ENCODE measurements around the gene CCDC183.

CCDC183 gene

DNA sequence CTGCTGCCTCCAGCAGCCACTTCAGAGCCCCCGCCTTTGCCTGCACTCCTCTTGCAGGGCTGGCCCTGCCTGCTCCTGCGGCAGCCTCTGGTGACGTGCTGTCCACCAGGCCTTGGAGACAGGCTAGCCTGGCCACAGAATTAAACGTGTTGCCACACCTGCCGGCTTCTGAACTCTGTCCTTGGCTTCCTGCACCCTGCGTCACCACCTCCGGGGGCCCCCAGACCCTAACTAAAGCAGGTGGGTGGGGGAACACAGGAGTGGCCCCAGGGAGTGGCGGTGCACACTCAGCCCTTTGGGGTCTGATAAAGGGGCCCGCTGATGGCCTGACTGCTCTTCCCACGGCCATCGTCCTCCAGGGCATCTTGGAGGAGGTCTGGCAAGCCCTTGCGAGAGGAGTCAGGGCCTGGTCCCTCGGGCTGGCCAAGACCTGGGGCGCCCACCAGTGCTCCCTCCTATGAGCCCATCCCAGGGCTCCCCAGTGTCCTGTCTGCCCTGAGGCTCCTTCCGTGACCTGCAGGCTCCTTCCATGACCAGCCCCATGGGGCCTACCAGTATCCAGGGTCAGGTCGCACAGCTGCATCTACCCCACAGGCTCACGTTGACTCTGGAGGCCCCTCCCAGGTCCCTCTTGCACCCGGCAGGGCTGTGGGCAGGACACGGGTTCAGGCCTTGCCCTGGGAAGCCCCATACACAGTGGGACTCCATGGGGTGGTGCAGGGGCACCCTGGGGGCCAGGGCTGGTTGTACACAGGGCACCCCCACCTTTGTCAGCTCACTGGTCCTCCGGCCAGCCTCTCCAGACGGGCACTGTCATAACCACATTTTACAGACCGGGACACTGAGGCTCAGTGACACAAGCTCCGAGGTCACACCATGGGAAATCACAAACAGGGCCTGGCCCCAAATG lies 55.0 kb downstream of the CCDC183 start:
- DNase-seq, result no peak

DNA sequence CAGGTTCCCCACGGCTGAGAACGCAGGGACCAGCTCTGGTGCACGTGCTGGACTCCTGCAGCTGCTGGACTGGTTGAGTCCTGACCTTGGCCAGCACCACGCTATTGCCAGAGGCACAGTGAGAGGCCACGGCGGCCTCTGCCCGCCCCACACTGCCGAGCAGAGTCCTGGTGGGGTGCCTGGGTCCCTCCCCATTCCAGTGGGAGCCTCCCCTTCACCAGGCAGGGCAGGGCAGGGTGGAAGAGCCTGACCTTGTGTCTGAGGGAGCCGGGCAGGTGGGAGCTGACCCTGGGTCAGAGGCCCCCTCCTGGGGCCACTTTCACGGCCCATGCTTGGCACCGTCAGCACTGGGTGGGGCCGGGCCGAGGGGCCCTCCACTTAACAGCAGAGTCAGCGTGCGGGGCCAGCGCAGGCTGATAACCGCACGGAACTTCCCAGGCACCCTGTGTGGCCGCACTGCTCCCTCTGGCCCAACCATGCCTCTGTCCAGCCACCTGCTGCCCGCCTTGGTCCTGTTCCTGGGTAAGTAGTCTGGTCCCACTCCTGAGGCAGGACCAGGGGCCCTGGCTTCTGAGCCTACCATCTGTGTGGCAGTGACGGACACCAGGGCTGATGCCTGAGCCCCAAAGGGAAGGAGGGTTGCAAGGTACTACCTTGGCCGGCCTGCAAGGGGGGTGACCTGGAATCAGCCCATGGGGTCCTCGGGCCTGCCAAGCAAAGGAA lies 56.0 kb downstream of the CCDC183 start, which contains the start of gene MAMDC4:
Gene MAMDC4, plus strand, starts transcription at position 406 of the 723 bp plus-strand sequence. Its CDS starts 71 bp downstream, at position 477.
- no peak for DNase-seq

DNA sequence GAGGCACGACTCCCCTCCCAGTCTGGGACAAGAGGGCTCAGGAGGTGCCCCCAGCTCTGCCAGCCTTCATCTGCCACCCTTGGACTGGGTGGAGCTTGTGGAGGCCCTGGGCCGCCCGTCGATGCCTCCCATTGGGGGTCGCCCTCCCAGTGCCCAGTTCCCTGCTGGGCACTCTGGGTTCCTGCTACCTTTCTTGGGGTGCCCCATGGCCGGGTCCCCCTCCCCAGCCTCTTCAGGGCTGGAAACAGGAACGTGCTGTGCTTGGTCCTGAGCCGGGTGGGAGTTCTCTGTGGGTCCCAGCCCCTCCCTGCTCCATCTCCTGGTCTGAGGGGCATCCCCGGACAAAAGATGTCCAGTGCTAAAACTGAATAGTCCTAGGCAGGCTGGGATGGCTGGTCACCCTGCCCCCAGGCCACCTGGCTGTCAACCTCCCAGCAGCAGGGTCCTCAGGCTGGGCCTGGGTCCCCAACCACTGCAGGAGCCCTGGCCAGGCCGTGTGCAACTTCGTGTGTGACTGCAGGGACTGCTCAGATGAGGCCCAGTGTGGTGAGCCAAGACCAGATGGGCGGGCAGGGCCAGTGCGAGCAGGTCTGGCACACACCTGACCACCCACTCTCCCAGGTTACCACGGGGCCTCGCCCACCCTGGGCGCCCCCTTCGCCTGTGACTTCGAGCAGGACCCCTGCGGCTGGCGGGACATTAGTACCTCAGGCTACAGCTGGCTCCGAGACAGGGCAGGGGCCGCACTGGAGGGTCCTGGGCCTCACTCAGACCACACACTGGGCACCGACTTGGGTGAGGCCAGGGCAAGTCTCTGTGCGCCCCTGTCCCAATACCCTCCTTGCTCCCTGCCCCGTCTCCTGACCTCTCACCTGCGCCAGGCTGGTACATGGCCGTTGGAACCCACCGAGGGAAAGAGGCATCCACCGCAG lies 56.8 kb downstream of the CCDC183 start:
- DNase-seq, result no peak

DNA sequence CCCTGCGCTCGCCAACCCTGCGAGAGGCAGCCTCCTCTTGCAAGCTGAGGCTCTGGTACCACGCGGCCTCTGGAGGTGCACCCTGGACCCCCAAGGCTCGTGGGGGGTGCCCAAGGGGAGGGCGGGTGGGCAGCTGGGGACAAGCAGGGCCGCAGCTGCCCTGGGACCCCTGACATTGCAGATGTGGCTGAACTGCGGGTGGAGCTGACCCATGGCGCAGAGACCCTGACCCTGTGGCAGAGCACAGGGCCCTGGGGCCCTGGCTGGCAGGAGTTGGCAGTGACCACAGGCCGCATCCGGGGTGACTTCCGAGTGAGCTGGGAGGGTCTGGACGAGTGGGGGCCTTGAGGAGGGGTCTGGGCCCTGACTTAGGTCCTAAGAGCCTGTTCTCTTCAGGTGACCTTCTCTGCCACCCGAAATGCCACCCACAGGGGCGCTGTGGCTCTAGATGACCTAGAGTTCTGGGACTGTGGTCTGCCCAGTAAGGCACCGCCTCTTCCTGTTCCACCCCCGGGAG lies 57.5 kb downstream of the CCDC183 start:
- no peak for DNase-seq

DNA sequence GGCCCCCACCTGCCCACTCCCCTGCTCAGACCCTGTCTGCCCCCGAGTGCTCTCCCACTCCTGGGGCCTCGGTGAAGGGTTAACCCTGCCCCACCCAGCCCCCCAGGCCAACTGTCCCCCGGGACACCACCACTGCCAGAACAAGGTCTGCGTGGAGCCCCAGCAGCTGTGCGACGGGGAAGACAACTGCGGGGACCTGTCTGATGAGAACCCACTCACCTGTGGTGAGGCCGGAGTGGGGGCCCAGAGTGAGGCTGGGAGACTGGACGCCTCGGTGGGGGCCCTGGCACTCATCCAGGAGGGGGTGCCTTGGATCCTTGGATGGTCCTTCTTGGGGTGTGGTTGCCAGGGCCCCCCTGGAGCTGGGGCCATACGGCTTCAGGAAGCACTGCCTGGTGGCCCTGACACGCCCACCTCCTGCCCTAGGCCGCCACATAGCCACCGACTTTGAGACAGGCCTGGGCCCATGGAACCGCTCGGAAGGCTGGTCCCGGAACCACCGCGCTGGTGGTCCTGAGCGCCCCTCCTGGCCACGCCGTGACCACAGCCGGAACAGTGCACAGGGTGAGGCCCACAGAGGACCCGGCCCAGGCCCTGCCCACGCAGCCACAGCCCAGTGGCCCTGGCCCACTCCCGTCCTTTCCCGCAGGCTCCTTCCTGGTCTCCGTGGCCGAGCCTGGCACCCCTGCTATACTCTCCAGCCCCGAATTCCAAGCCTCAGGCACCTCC lies 58.1 kb downstream of the CCDC183 start:
- no peak for DNase-seq

DNA sequence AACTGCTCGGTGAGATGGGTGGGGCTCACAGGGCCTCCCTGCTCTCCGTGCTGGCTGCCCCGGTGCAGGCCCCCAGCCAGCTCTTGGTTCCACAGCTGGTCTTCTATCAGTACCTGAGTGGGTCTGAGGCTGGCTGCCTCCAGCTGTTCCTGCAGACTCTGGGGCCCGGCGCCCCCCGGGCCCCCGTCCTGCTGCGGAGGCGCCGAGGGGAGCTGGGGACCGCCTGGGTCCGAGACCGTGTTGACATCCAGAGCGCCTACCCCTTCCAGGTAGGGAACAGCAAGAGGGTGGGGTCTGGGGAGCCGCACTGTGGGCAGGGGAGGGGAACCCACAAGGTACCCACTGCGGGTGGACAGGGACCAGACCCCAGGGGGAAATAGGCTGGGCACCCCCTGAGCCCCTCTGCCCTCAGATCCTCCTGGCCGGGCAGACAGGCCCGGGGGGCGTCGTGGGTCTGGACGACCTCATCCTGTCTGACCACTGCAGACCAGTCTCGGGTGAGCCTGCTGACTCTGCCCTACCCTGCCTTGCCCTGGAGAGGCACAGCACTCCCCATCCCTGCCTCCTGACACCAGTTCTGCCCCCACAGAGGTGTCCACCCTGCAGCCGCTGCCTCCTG lies 58.8 kb downstream of the CCDC183 start:
- no peak for DNase-seq

DNA sequence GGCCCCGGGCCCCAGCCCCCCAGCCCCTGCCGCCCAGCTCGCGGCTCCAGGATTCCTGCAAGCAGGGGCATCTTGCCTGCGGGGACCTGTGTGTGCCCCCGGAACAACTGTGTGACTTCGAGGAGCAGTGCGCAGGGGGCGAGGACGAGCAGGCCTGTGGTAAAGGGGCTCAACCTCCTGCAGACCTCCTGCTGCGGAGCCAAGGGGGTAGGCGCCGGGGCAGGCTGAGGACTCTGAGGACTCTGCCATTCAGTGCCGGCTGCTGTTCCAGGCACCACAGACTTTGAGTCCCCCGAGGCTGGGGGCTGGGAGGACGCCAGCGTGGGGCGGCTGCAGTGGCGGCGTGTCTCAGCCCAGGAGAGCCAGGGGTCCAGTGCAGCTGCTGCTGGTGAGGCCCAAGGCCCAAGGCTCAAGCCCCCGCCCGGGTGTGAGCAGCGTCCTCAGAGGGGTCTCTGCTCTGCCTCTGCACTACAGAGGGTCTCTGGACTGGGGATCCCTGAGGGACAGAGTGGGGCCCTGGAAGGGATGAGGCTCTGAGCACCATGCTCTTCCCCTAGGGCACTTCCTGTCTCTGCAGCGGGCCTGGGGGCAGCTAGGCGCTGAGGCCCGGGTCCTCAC lies 59.4 kb downstream of the CCDC183 start:
- no peak for DNase-seq

DNA sequence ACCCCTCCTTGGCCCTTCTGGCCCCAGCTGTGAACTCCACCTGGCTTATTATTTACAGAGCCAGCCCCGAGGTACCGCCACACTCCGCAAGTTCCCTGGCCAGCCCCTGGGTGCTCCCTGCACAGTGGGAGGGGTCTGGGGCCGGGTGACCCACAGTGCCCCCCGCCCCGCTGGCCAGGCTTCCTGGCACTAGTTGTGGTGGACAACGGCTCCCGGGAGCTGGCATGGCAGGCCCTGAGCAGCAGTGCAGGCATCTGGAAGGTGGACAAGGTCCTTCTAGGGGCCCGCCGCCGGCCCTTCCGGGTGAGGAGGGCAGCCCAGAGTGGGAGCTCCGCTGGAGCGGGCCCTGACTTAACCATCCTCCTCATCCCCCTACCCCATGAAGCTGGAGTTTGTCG lies 59.9 kb downstream of the CCDC183 start:
- no peak for DNase-seq

DNA sequence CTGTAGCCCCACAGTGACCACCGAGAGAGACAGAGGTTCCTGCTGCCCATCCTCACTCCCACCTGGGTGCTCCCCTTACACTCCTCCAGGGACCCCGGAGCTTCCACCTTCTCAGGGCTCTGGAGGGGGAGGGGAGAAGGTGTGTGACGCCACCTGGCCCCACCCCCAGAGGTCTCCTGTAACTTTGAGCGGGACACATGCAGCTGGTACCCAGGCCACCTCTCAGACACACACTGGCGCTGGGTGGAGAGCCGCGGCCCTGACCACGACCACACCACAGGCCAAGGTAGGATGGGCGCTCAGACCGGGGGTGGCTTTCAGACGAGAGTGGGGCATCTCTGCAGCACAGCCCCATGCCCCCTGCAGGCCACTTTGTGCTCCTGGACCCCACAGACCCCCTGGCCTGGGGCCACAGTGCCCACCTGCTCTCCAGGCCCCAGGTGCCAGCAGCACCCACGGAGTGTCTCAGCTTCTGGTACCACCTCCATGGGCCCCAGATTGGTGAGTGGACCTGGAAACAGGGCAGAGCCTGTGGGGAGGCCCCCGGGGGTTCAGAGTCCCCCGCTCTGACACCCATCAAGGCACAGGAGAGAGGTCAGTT lies 60.5 kb downstream of the CCDC183 start:
- no peak for DNase-seq

DNA sequence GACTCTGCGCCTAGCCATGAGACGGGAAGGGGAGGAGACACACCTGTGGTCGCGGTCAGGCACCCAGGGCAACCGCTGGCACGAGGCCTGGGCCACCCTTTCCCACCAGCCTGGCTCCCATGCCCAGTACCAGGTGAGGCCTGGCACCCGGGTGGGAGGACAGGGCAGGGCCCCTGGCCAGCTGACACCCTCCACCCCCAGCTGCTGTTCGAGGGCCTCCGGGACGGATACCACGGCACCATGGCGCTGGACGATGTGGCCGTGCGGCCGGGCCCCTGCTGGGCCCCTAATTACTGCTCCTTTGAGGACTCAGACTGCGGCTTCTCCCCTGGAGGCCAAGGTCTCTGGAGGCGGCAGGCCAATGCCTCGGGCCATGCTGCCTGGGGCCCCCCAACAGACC lies 61.0 kb downstream of the CCDC183 start:
- DNase-seq, result no peak

Data from fibroblast of upper back skin (primary cell).